Sigmoid colon (tissue), 7 donors: ENCODE measurements around the gene HDAC4. TPM values are rescaled to one million over a fixed set of nuclear protein-coding genes. Genes with fewer than 3 reads are reported as not detected.
A peak's percentile ranks its signal among the peaks of the same experiment; 100 is the strongest.

Source experiments
- DNase-seq: peaks from one replicate; pipeline ENCODE4 v3.0.0-alpha.2; 2019
- H3K27ac ChIP-seq, 4 donors: fragments of 200-600 bp; sonication (generic); one replicate each; pipeline ENCODE4 v1.5.1; 2016 to 2019; ENCODE audit warnings: mild to moderate bottlenecking in 1 of 4
- H3K27me3 ChIP-seq, 3 donors: fragments of 200-600 bp; sonication (generic); one replicate each; pipeline ENCODE4 v1.5.1; 2019; ENCODE audit warnings: mild to moderate bottlenecking in 1 of 3
- H3K36me3 ChIP-seq, 4 donors: fragments of 200-600 bp; sonication (generic); one replicate each; pipeline ENCODE4 v1.5.1; 2016 to 2019
- H3K4me1 ChIP-seq, 4 donors: fragments of 200-600 bp; sonication (generic); one replicate each; pipeline ENCODE4 v1.5.1; 2017 to 2019
- H3K4me3 ChIP-seq, 4 donors: fragments of 200-600 bp; sonication (generic); one replicate each; pipeline ENCODE4 v1.5.1; 2017 to 2019; ENCODE audit warnings: mild to moderate bottlenecking in 2 of 4, moderate library complexity in 1 of 4
- H3K9me3 ChIP-seq, 4 donors: fragments of 200-600 bp in 3 of 4; sonication (generic) in 3 of 4; one replicate each; pipeline versions ENCODE4 v1.5.1 to v1.6.1; 2013 to 2019
- EP300 ChIP-seq, 4 donors: sonication (generic); formaldehyde crosslinking; IDR thresholded peaks; one replicate each; pipeline ENCODE4 v1.6.1; 2017; ENCODE audit warnings: antibody characterized with exemption in 4 of 4
- POLR2A ChIP-seq, 2 donors: fragments of 450-650 bp; IDR thresholded peaks; one replicate each; pipeline ENCODE4 v1.6.1; 2016; ENCODE audit warnings: antibody characterized with exemption in 2 of 2, mild to moderate bottlenecking in 2 of 2, moderate library complexity in 2 of 2
- POLR2AphosphoS5 ChIP-seq, 4 donors: sonication (generic); formaldehyde crosslinking; IDR thresholded peaks; one replicate each; pipeline ENCODE4 v1.6.1; 2017; ENCODE audit warnings: antibody characterized with exemption in 4 of 4
- WGBS, 2 donors: extraction: QIAGEN DNeasy Blood & Tissue Kit; methylation state at CpG; one replicate each; pipeline ENCODE4 v1.1.7; 2013; 5-methylcytosine and 5-hydroxymethylcytosine counted together
- intact Hi-C: fragments of 100-400 bp; cut with DNase I; formaldehyde crosslinking; loops from one replicate; pipeline ENCODE4 v1.15.1; 2023
- polyA plus RNA-seq, 3 donors: library from polyadenylated mRNA; stranded (reverse); fragments of 200-250 nt; gene quantifications; one replicate each; pipeline ENCODE4 v1.2.3, GENCODE V29; 2013
- total RNA-seq, 4 donors: library from RNA; depleted of rRNA; stranded (reverse); fragments of >200 nt; gene quantifications; one replicate each; pipeline ENCODE4 v1.1.0, GENCODE V29; 2016
- TF ChIP-seq, protein P1 (sequence below), 4 experiments: fragments of 450-650 bp in 3 of 4; fragments of 200-600 bp in 1 of 4; IDR thresholded peaks; one replicate each; pipeline ENCODE4 v1.5.1; 2016 to 2019; ENCODE audit warnings: antibody characterized with exemption in 4 of 4, mild to moderate bottlenecking in 3 of 4, moderate library complexity in 2 of 4
- donor health status: healthy with polysubstance abuse.
- donor health status: Bipolar disorder and iron deficiency.
- donor health status: healthy.

Gene HDAC4
- total and polyA plus RNA-seq, 7 donors = 1.8 to 196 (median 77.0) TPM

DNA sequence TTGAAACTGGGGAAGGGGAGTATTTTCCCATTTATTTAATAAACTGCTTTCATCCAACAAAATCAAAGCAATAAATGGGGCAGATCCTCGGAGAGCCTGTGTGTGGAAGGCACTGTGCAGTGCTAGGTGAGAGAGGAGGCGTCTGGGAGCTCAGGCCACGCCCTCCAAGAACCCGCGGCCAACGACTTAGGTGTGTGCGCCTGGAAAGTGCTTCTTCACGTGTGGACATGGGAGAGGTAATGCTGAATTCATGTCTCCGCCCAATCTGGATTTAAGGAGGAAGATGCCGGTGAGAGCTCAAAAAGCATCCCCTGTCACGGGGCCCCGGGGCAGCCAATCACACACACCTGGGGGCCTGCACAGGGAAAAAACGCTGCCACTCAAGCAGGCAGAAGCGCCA is 77.4 kb downstream of the HDAC4 start:
- Histone ChIP-seq H3K4me3 (no peak overlapping the region), H3K4me1 (peaks cover 0 to 93% (median 76%) of the 10 kb centered on the region in 4 donors), H3K9me3 (no peaks in the 10 kb centered on the region), H3K36me3 (no peaks in the 10 kb centered on the region), H3K27me3 (no peaks in the 10 kb centered on the region), H3K27ac (peak overlapping the region; percentile 92 to 97 (median 96))
- no peak for DNase-seq
- WGBS, 2 donors = 38 to 73% methylated on average over 14 of the region's 14 CpGs
- intact Hi-C loops = loop anchor here (10.0 kb wide), 1 partner anchor 1459 kb away; no protein-coding TSS in a partner anchor
- TF ChIP-seq POLR2A (IDR thresholded peaks at IDR 0.05) = no peak
- TF ChIP-seq, protein P1, sequence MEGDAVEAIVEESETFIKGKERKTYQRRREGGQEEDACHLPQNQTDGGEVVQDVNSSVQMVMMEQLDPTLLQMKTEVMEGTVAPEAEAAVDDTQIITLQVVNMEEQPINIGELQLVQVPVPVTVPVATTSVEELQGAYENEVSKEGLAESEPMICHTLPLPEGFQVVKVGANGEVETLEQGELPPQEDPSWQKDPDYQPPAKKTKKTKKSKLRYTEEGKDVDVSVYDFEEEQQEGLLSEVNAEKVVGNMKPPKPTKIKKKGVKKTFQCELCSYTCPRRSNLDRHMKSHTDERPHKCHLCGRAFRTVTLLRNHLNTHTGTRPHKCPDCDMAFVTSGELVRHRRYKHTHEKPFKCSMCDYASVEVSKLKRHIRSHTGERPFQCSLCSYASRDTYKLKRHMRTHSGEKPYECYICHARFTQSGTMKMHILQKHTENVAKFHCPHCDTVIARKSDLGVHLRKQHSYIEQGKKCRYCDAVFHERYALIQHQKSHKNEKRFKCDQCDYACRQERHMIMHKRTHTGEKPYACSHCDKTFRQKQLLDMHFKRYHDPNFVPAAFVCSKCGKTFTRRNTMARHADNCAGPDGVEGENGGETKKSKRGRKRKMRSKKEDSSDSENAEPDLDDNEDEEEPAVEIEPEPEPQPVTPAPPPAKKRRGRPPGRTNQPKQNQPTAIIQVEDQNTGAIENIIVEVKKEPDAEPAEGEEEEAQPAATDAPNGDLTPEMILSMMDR (IDR thresholded peaks at IDR 0.05) = no peak
- TF ChIP-seq POLR2AphosphoS5 (IDR thresholded peaks at IDR 0.05) = no peak
- TF ChIP-seq EP300 (IDR thresholded peaks at IDR 0.05) = no peak

DNA sequence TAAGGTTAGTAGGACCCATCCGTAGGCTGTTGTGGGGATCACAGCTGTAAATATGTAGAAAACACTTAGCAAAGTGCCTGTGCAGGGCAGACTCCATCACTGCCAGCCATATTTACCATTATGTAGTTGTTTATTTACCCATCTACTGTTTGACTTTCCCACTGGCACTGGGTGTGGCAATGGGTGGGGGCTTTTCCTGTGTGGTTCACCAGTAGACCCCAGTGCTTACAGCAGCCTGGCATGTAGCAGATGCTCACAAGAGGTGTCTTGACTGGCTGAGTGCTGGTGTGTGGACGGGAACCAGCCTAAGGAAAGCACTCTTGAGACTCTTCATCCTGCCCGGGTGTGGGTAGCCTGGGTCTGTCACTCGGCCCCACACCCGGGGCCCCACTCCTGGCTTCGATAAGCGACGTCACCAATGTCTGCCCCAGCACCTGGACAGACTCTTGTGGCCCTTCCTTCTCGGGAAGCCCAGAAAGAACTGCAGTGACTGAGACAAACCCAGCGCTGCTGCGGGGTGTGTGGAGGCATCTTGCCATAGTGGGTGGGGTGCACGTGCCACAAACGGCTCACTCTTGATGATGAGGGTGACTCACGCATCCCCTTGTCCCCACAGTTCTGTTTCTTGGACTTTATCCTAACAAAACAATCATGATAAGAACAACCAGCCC is 78.3 kb downstream of the HDAC4 start:
- no peaks in the 10 kb centered on the region for H3K9me3 ChIP-seq
- H3K27ac ChIP-seq = peak overlapping the region; percentile 92 to 97 (median 96)
- no peaks in the 10 kb centered on the region for H3K36me3 ChIP-seq
- intact Hi-C loops = loop anchor here (10.0 kb wide), 1 partner anchor 1458 kb away; no protein-coding TSS in a partner anchor
- TF ChIP-seq POLR2A (IDR thresholded peaks at IDR 0.05) (no peak), POLR2AphosphoS5 (IDR thresholded peaks at IDR 0.05) (peak in 2 of 4 donors; percentile 8 to 34)
- H3K4me3 ChIP-seq = no peak overlapping the region
- DNase-seq = no peak
- H3K27me3 ChIP-seq = no peaks in the 10 kb centered on the region
- H3K4me1 ChIP-seq = peaks cover 0 to 93% (median 76%) of the 10 kb centered on the region in 4 donors
- 14 to 57% methylated on average over 14 of the region's 14 CpGs for WGBS, 2 donors

DNA sequence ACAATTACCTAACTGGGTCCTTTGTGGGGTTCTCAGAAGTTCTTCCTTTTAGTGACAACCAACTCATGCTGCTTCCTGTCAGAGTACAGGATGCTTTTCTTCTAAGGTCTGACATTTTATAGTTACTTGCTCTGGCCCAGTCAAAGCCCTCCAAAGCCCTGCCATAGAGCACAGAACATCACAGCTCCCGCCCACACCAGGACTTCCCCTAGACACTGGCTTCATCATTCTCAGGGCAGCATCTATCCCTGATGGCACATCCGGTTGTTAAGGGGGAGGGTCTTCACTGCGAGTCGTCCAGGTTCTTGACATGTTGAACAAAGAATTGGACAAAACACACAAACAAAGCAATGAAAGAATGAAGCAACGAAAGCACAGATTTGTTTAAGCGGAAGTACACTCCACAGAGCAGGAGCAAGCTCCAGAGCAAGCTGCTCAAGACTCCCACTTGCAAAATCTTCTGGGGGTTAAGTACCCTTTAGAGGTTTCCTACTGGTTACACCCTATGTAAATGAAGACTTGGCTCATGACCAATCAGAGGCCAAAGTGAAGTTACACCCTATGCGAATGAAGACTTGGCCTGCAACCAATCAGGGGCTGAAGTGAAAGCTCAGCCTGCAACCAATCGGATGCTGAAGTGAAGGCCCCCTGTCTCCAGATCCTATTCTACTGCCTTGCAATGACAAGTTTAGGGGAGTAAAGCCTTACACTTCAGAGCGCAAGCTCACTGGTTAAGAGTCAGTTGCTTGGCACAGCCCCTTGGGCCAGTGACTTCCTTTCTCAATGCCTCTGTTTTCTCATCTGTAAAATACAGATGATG is 79.0 kb downstream of the HDAC4 start:
- Histone ChIP-seq H3K27ac (peak overlapping the region; percentile 92 to 97 (median 96)), H3K36me3 (no peaks in the 10 kb centered on the region), H3K4me3 (no peak overlapping the region), H3K9me3 (no peaks in the 10 kb centered on the region), H3K4me1 (peaks cover 0 to 93% (median 76%) of the 10 kb centered on the region in 4 donors), H3K27me3 (no peaks in the 10 kb centered on the region)
- no peak for DNase-seq
- WGBS, 2 donors = 87 to 91% methylated on average over 9 of the region's 9 CpGs
- intact Hi-C loops = loop anchor here (10.0 kb wide), 1 partner anchor 1457 kb away; no protein-coding TSS in a partner anchor
- TF ChIP-seq, protein P1 (IDR thresholded peaks at IDR 0.05) = no peak
- no peak for TF ChIP-seq EP300 (IDR thresholded peaks at IDR 0.05)
- TF ChIP-seq POLR2A (IDR thresholded peaks at IDR 0.05) = no peak
- TF ChIP-seq POLR2AphosphoS5 (IDR thresholded peaks at IDR 0.05) = no peak

DNA sequence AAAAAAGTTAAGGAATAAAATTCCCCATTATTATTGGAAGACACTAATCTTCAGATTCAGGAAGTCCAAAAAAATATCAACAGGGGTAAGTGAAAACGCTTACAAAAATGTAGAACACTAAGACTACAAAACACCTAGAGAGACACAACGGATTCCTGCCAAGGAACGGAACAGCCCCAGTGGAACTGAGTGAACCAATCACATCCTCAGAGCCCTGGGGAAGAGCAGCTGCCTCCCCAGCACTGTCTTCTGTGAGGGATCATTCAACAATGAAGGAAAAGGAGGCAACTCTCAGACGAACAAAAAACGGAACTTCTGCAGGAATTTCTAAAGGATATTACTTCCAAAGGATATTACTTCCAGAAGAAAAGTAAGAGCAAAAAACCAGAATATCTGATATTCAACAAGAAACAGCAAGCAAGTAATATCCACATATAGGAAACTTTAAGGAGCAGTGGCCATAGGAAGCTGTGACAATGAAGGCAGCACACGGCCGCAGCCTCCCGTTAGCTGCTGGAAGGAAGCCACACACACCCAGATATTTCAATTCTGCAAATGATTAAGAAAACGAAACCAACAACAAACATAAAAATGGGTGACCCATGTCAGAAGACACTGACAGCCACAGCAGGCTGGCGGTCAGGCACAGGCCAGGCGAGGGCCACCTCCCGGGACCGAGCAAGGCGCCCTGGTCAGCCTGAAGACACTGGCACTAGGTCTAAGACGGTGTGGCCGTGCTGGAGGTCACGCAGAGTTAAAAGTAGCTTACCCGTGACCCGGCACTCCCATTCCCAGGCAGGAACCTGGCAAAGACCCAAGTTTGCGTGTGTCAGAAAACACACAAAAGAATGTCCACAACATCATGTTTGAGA is 81.8 kb downstream of the HDAC4 start:
- peak overlapping the region; percentile 77 to 97 (median 96) for H3K27ac ChIP-seq
- DNase-seq = peak; percentile 82
- H3K4me3 ChIP-seq = peak overlapping the region; percentile 0 to 40 (median 14)
- no peaks in the 10 kb centered on the region for H3K36me3 ChIP-seq
- intact Hi-C loops = no loop called here
- 25 to 55% methylated on average over 20 of the region's 20 CpGs for WGBS, 2 donors
- H3K27me3 ChIP-seq = no peaks in the 10 kb centered on the region
- peaks cover 0 to 84% (median 66%) of the 10 kb centered on the region in 4 donors for H3K4me1 ChIP-seq
- TF ChIP-seq POLR2A (IDR thresholded peaks at IDR 0.05) = no peak
- TF ChIP-seq EP300 (IDR thresholded peaks at IDR 0.05) = peak in 1 of 4 donors; percentile 8
- peak; percentile 15 to 50 (median 32) for TF ChIP-seq POLR2AphosphoS5 (IDR thresholded peaks at IDR 0.05)
- no peaks in the 10 kb centered on the region for H3K9me3 ChIP-seq

DNA sequence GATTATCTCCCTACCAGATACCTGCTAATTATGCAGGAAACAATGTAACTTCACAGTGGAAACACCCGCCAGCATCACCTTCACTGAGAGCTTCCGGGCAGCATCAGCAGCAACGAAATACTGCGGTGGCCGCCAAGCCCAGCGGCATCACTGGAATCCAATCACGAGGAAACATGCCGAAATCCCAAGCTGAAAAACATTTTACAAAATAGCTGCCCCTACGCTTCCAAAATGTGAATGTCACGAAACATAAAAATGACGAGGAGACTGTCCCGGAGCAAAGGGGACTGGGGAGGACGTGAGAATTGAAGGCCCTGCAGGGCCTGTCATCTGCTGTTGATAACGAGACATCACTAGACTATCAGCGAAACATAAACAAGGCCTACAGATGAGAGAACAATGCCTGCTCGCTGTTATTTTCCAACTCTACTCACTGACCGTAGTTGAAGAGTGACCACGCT is 82.6 kb downstream of the HDAC4 start:
- intact Hi-C loops = no loop called here
- DNase-seq = peak; percentile 56
- Histone ChIP-seq H3K9me3 (no peaks in the 10 kb centered on the region), H3K4me3 (no peak overlapping the region), H3K4me1 (peaks cover 0 to 84% (median 67%) of the 10 kb centered on the region in 4 donors), H3K27me3 (no peaks in the 10 kb centered on the region), H3K36me3 (no peaks in the 10 kb centered on the region), H3K27ac (peak overlapping the region; percentile 77 to 97 (median 96))
- 97% methylated on average over 18 of the region's 18 CpGs for WGBS, 2 donors
- TF ChIP-seq, protein P1 (IDR thresholded peaks at IDR 0.05) = no peak
- no peak for TF ChIP-seq POLR2AphosphoS5 (IDR thresholded peaks at IDR 0.05)
